Measurements from ENCODE around the gene TEX264.

Gene TEX264

GRCh38 chr3:51708216-51708845 is 37.3 kb downstream of the TEX264 start:
- no peak for TF ChIP-seq CTCF (IDR thresholded peaks at IDR 0.05; ENCODE audit: low read depth, low read length, missing control alignments)
- in situ Hi-C loops (cut with HindIII; ENCODE audit: low pct_ligation_motif_present, low sequenced_read_pairs), result no loop called here
- Histone ChIP-seq H3K36me3 (replicated peaks) (no peaks in the 10 kb centered on the region), H3K4me3 (ENCODE audit: low read depth, low read length) (no peak overlapping the region), H3K27me3 (replicated peaks) (peaks cover 4% of the 10 kb centered on the region), H3K27ac (no peak overlapping the region)
- DNase-seq, result no peak

- TF ChIP-seq CTCF (IDR thresholded peaks at IDR 0.05; ENCODE audit: low read depth, low read length, missing control alignments), result no peak
- Histone ChIP-seq H3K36me3 (replicated peaks) (no peaks in the 10 kb centered on the region), H3K27me3 (replicated peaks) (peaks cover 4% of the 10 kb centered on the region), H3K27ac (no peak overlapping the region), H3K4me3 (ENCODE audit: low read depth, low read length) (no peak overlapping the region)
- no peak for DNase-seq
- in situ Hi-C loops (cut with HindIII; ENCODE audit: low pct_ligation_motif_present, low sequenced_read_pairs), result no loop called here
Observed at GRCh38 chr3:51709004-51709420, 38.0 kb downstream of the TEX264 start.

- TF ChIP-seq CTCF (IDR thresholded peaks at IDR 0.05; ENCODE audit: low read depth, low read length, missing control alignments), result no peak
- DNase-seq, result no peak
- Histone ChIP-seq H3K27ac (no peak overlapping the region), H3K36me3 (replicated peaks) (no peaks in the 10 kb centered on the region), H3K4me3 (ENCODE audit: low read depth, low read length) (no peak overlapping the region), H3K27me3 (replicated peaks) (peaks cover 4% of the 10 kb centered on the region)
- in situ Hi-C loops (cut with HindIII; ENCODE audit: low pct_ligation_motif_present, low sequenced_read_pairs), result no loop called here
Observed at GRCh38 chr3:51709675-51710074, 38.6 kb downstream of the TEX264 start.

- Histone ChIP-seq H3K27me3 (replicated peaks) (peaks cover 4% of the 10 kb centered on the region), H3K4me3 (ENCODE audit: low read depth, low read length) (no peak overlapping the region), H3K36me3 (replicated peaks) (no peaks in the 10 kb centered on the region), H3K27ac (no peak overlapping the region)
- no peak for DNase-seq
- in situ Hi-C loops (cut with HindIII; ENCODE audit: low pct_ligation_motif_present, low sequenced_read_pairs), result no loop called here
- peak; percentile 41 for TF ChIP-seq CTCF (IDR thresholded peaks at IDR 0.05; ENCODE audit: low read depth, low read length, missing control alignments)
Observed at GRCh38 chr3:51710631-51711351, 39.7 kb downstream of the TEX264 start.

- no peaks in the 10 kb centered on the region for H3K36me3 ChIP-seq (replicated peaks)
- no peak overlapping the region for H3K27ac ChIP-seq
- TF ChIP-seq CTCF (IDR thresholded peaks at IDR 0.05; ENCODE audit: low read depth, low read length, missing control alignments), result no peak
- DNase-seq, result no peak
- in situ Hi-C loops (cut with HindIII; ENCODE audit: low pct_ligation_motif_present, low sequenced_read_pairs), result no loop called here
- H3K4me3 ChIP-seq (ENCODE audit: low read depth, low read length), result no peak overlapping the region
- H3K27me3 ChIP-seq (replicated peaks), result peaks cover 4% of the 10 kb centered on the region
Observed at GRCh38 chr3:51711352-51712037, 40.4 kb downstream of the TEX264 start.

Measured in brain microvascular endothelial cell (primary cell).